Type B pancreatic cell (in vitro differentiated cells): ENCODE measurements around the gene BRWD1. TPM values are rescaled to one million over a fixed set of nuclear protein-coding genes. Genes with fewer than 3 reads are reported as not detected.

Experiments used
- DNase-seq: peaks from one replicate; pipeline ENCODE4 v3.0.0; 2021; ENCODE audit warnings: mixed read lengths; ENCODE audit not compliant: unreplicated experiment; ENCODE audit errors: extremely low spot score
- H3K27ac Mint-ChIP-seq: 2 replicates; pipeline ENCODE4 v1.8.0; 2021; ENCODE audit warnings: mild to moderate bottlenecking, mixed read lengths
- H3K27me3 Mint-ChIP-seq: 2 replicates; pipeline ENCODE4 v1.8.0; 2021; ENCODE audit warnings: mixed read lengths
- H3K36me3 Mint-ChIP-seq: 2 replicates; pipeline ENCODE4 v1.8.0; 2021; ENCODE audit warnings: mixed read lengths
- H3K4me1 Mint-ChIP-seq: one replicate; pipeline ENCODE4 v1.8.0; 2021; ENCODE audit warnings: mixed read lengths; ENCODE audit not compliant: unreplicated experiment
- H3K4me3 Mint-ChIP-seq: 2 replicates; pipeline ENCODE4 v1.8.0; 2021; ENCODE audit warnings: mild to moderate bottlenecking, mixed read lengths
- H3K9me3 Mint-ChIP-seq: 2 replicates; pipeline ENCODE4 v1.8.0; 2021; ENCODE audit warnings: mixed read lengths
- total RNA-seq: library from RNA; stranded (reverse); gene quantifications from 2 replicates; pipeline ENCODE4 v1.2.1, GENCODE V29; 2021; ENCODE audit warnings: low replicate concordance
- TF ChIP-seq, protein P1 (sequence below): fragments of 200-600 bp; sonication (generic); conservative IDR thresholded peaks from 2 replicates; pipeline ENCODE4 v1.5.0; 2021; ENCODE audit warnings: antibody characterized with exemption, mild to moderate bottlenecking

Gene BRWD1
- total RNA-seq, 1 donor from 2014 or later, result 48.0 TPM

DNA sequence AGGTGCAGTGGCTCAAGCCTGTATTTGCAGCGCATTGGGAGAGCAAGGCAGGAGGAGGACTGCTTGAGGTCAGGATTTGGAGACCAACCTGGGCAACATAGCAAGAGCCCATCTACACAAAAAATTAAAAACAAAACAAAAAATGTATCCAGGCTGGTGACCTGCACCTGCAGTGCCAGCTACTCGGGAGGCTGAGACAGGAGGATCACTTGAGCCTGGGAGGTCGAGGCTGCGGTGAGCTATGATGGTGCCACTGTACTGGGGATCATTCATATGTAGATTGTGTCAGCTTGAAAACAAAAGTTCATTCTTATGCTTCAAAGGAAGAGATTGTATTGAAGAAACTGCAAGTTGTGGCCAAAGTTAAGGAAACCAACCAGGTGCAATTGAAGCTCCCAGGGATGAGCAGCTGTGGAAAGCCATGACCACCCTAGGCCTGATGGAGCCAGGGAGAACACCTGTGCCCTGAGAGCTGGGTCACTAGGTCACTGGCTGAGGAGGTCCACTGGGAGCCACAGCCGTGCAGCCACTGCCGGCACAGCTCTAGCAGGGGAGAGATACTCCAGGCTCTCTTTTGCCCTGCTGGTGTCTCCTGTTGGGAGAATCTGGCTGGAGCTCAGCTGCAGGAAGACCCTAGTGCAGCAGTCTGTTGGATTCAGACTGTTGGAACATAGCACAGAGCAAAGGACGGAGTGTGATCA lies 13.3 kb upstream of the BRWD1 start:
- Mint-ChIP-seq H3K4me1 (peaks cover 1% of the 10 kb centered on the region), H3K36me3 (peaks cover 1% of the 10 kb centered on the region), H3K4me3 (no peak overlapping the region), H3K27me3 (no peaks in the 10 kb centered on the region), H3K9me3 (peaks cover 2% of the 10 kb centered on the region), H3K27ac (no peak overlapping the region)
- no peak for DNase-seq
- TF ChIP-seq, protein P1, sequence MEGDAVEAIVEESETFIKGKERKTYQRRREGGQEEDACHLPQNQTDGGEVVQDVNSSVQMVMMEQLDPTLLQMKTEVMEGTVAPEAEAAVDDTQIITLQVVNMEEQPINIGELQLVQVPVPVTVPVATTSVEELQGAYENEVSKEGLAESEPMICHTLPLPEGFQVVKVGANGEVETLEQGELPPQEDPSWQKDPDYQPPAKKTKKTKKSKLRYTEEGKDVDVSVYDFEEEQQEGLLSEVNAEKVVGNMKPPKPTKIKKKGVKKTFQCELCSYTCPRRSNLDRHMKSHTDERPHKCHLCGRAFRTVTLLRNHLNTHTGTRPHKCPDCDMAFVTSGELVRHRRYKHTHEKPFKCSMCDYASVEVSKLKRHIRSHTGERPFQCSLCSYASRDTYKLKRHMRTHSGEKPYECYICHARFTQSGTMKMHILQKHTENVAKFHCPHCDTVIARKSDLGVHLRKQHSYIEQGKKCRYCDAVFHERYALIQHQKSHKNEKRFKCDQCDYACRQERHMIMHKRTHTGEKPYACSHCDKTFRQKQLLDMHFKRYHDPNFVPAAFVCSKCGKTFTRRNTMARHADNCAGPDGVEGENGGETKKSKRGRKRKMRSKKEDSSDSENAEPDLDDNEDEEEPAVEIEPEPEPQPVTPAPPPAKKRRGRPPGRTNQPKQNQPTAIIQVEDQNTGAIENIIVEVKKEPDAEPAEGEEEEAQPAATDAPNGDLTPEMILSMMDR, result no peak

DNA sequence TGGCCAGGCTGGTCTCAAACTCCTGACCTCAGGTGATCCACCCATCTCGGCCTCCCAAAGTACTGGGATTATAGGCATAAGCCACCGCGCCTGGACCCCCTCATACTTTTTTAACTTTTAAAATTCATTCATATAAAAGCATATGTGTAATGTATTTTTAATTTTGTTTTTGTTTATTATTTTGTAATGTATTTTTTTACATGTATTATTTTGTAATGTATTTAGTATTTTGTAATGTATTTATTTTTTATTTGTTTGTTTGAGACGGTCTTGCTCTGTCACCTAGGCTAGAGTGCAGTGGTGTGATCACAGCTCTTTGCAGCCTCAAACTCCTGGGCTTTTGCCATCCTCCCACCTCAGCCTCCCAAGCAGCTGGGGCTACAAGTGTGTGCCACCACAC lies 12.0 kb upstream of the BRWD1 start:
- DNase-seq, result no peak

DNA sequence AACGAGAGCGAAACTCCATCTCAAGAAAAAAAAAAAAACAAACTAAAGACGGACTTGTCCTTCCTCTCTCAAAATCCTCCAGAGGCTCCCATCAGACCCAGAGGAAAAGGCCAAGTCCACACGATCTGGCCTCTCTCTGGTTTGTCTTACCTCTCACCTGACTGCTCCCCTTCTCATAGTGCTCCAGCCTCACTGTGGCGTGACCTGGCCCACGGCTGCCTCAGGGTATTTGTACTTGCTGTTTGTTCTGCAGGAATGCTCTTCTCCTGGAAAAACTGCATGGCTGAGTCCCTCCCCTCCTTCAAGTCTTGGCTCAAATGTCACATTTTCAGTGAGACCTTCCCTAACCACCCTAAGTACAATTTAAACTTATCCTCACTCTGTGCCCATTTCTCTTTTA lies 8.0 kb upstream of the BRWD1 start:
- no peak for DNase-seq
- Mint-ChIP-seq H3K27ac (peak overlapping the region; percentile 97), H3K9me3 (peaks cover 6% of the 10 kb centered on the region), H3K4me1 (peaks cover 32% of the 10 kb centered on the region), H3K27me3 (no peaks in the 10 kb centered on the region), H3K36me3 (peaks cover 10% of the 10 kb centered on the region), H3K4me3 (peak overlapping the region; percentile 79)
- TF ChIP-seq, protein P1, result no peak

More for the DNA sequence above, 12.0 kb upstream of the BRWD1 start:
- Mint-ChIP-seq H3K9me3 (peaks cover 6% of the 10 kb centered on the region), H3K27me3 (no peaks in the 10 kb centered on the region), H3K4me1 (peaks cover 5% of the 10 kb centered on the region), H3K4me3 (no peak overlapping the region), H3K36me3 (peaks cover 5% of the 10 kb centered on the region), H3K27ac (no peak overlapping the region)
- TF ChIP-seq, protein P1, result no peak

DNA sequence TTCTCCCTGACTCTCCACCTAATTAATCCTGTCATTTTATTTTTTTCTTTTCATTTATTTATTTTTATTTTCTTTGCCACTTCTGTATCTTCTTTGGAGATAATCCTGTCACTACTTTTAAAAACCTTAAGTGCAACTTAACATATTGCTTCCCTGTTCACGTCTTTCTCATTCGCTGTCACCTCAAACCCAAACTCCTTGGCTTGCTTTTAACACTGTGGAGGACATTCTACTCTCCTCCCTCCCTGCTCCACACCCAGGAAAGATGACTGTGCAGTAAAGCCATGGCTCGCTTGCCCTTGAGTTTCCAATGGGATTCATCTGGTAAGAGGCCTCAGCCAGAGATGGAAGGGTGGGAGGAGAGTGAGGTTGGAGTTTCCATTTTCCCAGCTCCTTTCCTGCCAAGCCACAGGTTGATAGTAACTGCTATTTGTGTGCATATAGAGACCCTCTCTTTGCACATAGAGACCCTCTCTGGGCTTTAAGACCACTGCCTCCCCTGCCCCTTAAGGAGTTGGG lies 6.4 kb upstream of the BRWD1 start:
- TF ChIP-seq, protein P1, result no peak
- Mint-ChIP-seq H3K27me3 (no peaks in the 10 kb centered on the region), H3K4me1 (peaks cover 32% of the 10 kb centered on the region), H3K4me3 (peak overlapping the region; percentile 59), H3K9me3 (peaks cover 6% of the 10 kb centered on the region), H3K36me3 (peaks cover 10% of the 10 kb centered on the region), H3K27ac (peak overlapping the region; percentile 31)
- no peak for DNase-seq

DNA sequence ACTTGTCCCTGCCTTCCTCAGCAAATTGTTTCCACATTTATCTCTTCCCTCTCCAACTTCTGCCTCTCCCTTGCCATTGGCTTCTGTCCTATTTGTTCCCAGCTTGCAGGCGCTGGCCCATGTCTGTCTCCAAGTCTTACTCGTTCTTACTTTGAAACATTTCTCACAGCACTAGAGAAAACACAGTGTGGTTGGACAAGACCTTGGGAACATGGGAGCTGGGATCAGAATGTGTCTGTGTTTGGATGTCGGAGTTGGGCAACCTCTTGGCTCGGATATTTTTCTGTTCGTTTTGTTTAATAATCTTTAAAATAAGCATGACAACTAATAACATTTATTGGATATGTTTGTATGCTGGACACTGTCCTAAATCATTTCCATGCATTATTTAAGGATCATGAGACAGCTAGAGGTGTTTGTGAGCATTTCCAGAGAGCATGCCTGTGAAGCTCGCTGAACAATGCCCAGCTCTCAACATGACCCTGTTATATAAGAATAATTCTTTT lies 5.9 kb upstream of the BRWD1 start:
- TF ChIP-seq, protein P1, result no peak
- peak overlapping the region; percentile 31 for H3K27ac Mint-ChIP-seq
- peak overlapping the region; percentile 59 for H3K4me3 Mint-ChIP-seq
- H3K27me3 Mint-ChIP-seq, result peaks cover 4% of the 10 kb centered on the region
- peaks cover 10% of the 10 kb centered on the region for H3K36me3 Mint-ChIP-seq
- no peak for DNase-seq
- H3K4me1 Mint-ChIP-seq, result peaks cover 32% of the 10 kb centered on the region
- H3K9me3 Mint-ChIP-seq, result peaks cover 6% of the 10 kb centered on the region
